Hepatocyte (in vitro differentiated cells): ENCODE results near the gene MAPKBP1. TPM values are rescaled to one million over a fixed set of nuclear protein-coding genes. Genes with fewer than 3 reads are reported as not detected.
A peak's percentile ranks its signal among the peaks of the same experiment; 100 is the strongest.

Experiments used
- DNase-seq: peaks from one replicate; pipeline ENCODE4 v3.0.0-alpha.2; 2016; ENCODE audit warnings: low spot score
- H2AFZ ChIP-seq: fragments of 200-600 bp; sonication (generic); 2 replicates; pipeline ENCODE4 v1.6.0; 2016; ENCODE audit warnings: antibody characterized with exemption, mild to moderate bottlenecking
- H3K27ac ChIP-seq: fragments of 200-600 bp; sonication (generic); 2 replicates; pipeline ENCODE4 v1.5.1; 2016; ENCODE audit warnings: mild to moderate bottlenecking
- H3K27me3 ChIP-seq: fragments of 200-600 bp; sonication (generic); 2 replicates; pipeline ENCODE4 v1.6.1; 2016
- H3K36me3 ChIP-seq: fragments of 200-600 bp; sonication (generic); replicated peaks from 2 replicates; pipeline ENCODE4 v1.5.1; 2016; ENCODE audit warnings: low read depth; ENCODE audit not compliant: insufficient read depth
- H3K4me1 ChIP-seq: fragments of 200-600 bp; sonication (generic); 2 replicates; pipeline ENCODE4 v1.5.1; 2016; ENCODE audit warnings: mild to moderate bottlenecking, moderate library complexity; ENCODE audit not compliant: insufficient read depth
- H3K4me2 ChIP-seq: fragments of 200-600 bp; sonication (generic); 2 replicates; pipeline ENCODE4 v1.6.0; 2016
- H3K4me3 ChIP-seq: fragments of 200-600 bp; sonication (generic); 2 replicates; pipeline ENCODE4 v1.5.1; 2016; ENCODE audit warnings: mild to moderate bottlenecking
- H3K79me2 ChIP-seq: fragments of 200-600 bp; sonication (generic); 2 replicates; pipeline ENCODE4 v1.6.0; 2017; ENCODE audit warnings: mild to moderate bottlenecking
- H3K9me2 ChIP-seq: fragments of 200-600 bp; sonication (generic); replicated peaks from 2 replicates; pipeline ENCODE4 v1.6.0; 2017; ENCODE audit warnings: mild to moderate bottlenecking; ENCODE audit not compliant: insufficient read depth
- H3K9me3 ChIP-seq: fragments of 200-600 bp; sonication (generic); 2 replicates; pipeline ENCODE4 v1.5.1; 2016; ENCODE audit warnings: low read depth, mild to moderate bottlenecking
- H4K20me1 ChIP-seq: fragments of 200-600 bp; sonication (generic); 2 replicates; pipeline ENCODE4 v1.6.0; 2016; ENCODE audit warnings: mild to moderate bottlenecking; ENCODE audit not compliant: insufficient read depth, poor library complexity, severe bottlenecking
- EZH2 ChIP-seq: fragments of 200-600 bp; sonication (generic); IDR thresholded peaks from 2 replicates; pipeline ENCODE4 v1.6.1; 2016; ENCODE audit warnings: antibody characterized with exemption, mild to moderate bottlenecking, borderline replicate concordance
- EZH2phosphoT487 ChIP-seq: fragments of 200-600 bp; sonication (generic); IDR thresholded peaks from one replicate; pipeline ENCODE4 v1.6.1; 2018; ENCODE audit warnings: antibody characterized with exemption, mild to moderate bottlenecking, low read depth, moderate library complexity; ENCODE audit not compliant: unreplicated experiment, severe bottlenecking
- WGBS: methylation state at CpG from one replicate; pipeline ENCODE4 v1.1.6; 2016; ENCODE audit warnings: low lambda C conversion rate; ENCODE audit errors: missing lambda C conversion rate; 5-methylcytosine and 5-hydroxymethylcytosine counted together
- polyA plus RNA-seq: library from polyadenylated mRNA; unstranded; fragments of >200 nt; fragmentation: Nextera tagmentation; extraction: Ambion mirVana; gene quantifications from 2 replicates; pipeline ENCODE4 v1.2.1, GENCODE V29; 2016
- total RNA-seq: library from RNA; depleted of rRNA; stranded (reverse); fragments of >200 nt; gene quantifications from 2 replicates; pipeline ENCODE4 v1.2.3, GENCODE V29; 2014
- TF ChIP-seq, protein P1 (sequence below): fragments of 200-600 bp; sonication (generic); IDR thresholded peaks from 2 replicates; pipeline ENCODE4 v1.5.1; 2016; ENCODE audit warnings: antibody characterized with exemption, mild to moderate bottlenecking; ENCODE audit not compliant: poor library complexity

The MAPKBP1 gene
- total and polyA plus RNA-seq, 2 experiments from 2014 or later, result 18.6 to 24.5 TPM

DNA sequence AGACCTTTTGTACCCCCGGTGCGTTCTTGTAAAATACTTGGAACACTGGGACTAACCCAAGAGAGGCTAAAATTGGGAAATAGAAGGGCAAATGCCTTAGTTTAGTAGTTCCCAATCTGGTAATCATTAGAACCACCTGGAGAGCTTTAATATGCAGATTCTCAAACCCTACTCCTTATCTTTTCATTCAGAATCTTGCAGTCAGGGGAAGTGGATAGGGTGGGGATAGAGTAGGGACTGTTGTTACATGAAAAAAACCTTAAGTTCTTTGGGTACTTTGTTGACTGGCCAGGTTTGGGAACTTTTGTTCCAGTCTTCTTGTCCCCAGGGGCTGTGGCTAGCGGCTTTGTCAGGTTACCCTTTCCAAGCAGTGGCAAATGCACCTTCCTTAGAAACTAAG is 15.9 kb downstream of the MAPKBP1 start:
- no peaks in the 10 kb centered on the region for H3K9me2 ChIP-seq
- H3K27me3 ChIP-seq, result no peaks in the 10 kb centered on the region
- H4K20me1 ChIP-seq, result no peaks in the 10 kb centered on the region
- H3K36me3 ChIP-seq, result no peaks in the 10 kb centered on the region
- DNase-seq, result no peak
- TF ChIP-seq EZH2phosphoT487 (no peak), EZH2 (no peak)
- TF ChIP-seq, protein P1, sequence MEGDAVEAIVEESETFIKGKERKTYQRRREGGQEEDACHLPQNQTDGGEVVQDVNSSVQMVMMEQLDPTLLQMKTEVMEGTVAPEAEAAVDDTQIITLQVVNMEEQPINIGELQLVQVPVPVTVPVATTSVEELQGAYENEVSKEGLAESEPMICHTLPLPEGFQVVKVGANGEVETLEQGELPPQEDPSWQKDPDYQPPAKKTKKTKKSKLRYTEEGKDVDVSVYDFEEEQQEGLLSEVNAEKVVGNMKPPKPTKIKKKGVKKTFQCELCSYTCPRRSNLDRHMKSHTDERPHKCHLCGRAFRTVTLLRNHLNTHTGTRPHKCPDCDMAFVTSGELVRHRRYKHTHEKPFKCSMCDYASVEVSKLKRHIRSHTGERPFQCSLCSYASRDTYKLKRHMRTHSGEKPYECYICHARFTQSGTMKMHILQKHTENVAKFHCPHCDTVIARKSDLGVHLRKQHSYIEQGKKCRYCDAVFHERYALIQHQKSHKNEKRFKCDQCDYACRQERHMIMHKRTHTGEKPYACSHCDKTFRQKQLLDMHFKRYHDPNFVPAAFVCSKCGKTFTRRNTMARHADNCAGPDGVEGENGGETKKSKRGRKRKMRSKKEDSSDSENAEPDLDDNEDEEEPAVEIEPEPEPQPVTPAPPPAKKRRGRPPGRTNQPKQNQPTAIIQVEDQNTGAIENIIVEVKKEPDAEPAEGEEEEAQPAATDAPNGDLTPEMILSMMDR, result no peak
- H2AFZ ChIP-seq, result no peak overlapping the region
- peaks cover 86% of the 10 kb centered on the region for H3K79me2 ChIP-seq
- H3K9me3 ChIP-seq, result no peaks in the 10 kb centered on the region
- WGBS, result 74% methylated on average over 3 of the region's 3 CpGs
- peak overlapping the region; percentile 58 for H3K4me2 ChIP-seq
- peaks cover 57% of the 10 kb centered on the region for H3K4me1 ChIP-seq
- peak overlapping the region; percentile 97 for H3K27ac ChIP-seq
- no peak overlapping the region for H3K4me3 ChIP-seq

DNA sequence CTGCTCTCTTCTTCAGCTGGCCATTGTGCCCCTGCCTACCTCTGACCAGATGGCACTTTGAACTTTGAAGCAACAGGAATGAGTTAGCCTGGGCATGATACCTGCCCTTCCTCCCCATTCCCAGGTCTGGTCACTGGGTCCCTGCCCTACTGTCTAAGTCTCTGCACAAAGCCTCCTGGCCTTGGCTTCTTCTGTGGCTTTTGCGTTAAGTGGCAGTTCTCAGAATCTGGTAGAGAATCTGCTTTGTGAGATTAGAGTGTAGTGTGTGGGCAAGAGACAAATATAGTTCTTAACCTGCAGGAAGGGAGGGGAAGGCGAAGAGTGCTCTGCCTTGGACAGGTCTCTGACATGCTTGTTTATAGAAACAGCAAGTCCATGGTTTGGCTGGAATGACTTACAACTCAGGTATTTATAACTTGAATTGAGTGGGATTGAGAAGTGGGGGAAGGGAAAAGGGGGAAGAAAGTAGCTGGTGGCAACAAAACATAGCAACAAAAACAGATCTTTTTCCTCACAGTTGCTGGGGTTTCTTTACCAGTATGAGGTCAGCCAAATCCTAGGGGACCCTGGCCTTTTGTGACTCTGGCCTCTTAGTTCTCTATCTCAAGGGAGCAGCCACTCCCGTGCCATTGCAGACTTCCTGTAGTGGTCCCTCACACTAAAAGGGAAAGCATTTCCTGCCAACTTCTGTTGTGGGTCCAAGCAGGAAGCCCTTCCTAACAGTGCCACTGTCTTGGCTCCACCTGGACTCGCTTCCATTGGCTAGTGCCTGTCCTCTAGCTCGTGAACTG is 16.7 kb downstream of the MAPKBP1 start:
- TF ChIP-seq EZH2phosphoT487 (no peak), EZH2 (no peak)
- TF ChIP-seq, protein P1, result no peak
- no peaks in the 10 kb centered on the region for H3K9me2 ChIP-seq
- no peak overlapping the region for H3K4me3 ChIP-seq
- H3K27ac ChIP-seq, result peak overlapping the region; percentile 97
- H2AFZ ChIP-seq, result no peak overlapping the region
- H3K79me2 ChIP-seq, result peaks cover 86% of the 10 kb centered on the region
- H3K4me1 ChIP-seq, result peaks cover 62% of the 10 kb centered on the region
- H4K20me1 ChIP-seq, result no peaks in the 10 kb centered on the region
- WGBS, result 63% methylated on average over 5 of the region's 5 CpGs
- H3K36me3 ChIP-seq, result no peaks in the 10 kb centered on the region
- DNase-seq, result peak; percentile 77
- no peaks in the 10 kb centered on the region for H3K27me3 ChIP-seq
- H3K9me3 ChIP-seq, result no peaks in the 10 kb centered on the region
- H3K4me2 ChIP-seq, result peak overlapping the region; percentile 58

DNA sequence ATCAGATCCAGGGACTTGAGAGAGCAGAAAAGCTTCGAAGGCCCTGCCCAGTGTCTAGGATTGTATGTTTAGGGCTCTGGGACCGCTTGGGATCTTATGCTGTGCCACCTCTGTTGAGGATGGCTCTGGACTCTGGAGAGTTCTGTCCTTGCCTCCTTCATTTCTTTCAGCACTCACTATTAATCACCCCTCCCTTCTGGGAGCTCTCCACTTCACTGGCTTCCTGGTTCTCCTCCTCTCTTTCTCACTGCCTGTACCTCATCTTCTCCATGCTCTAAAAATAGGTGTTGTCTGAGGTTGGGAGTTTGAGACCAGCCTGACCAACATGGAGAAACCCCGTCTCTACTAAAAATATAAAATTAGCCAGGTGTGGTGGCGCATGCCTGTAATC is 17.3 kb downstream of the MAPKBP1 start:
- no peak for DNase-seq
- Histone ChIP-seq H3K36me3 (no peaks in the 10 kb centered on the region), H3K4me2 (peak overlapping the region; percentile 44), H3K4me3 (no peak overlapping the region), H3K9me3 (no peaks in the 10 kb centered on the region), H3K79me2 (peaks cover 83% of the 10 kb centered on the region), H2AFZ (no peak overlapping the region), H3K4me1 (peaks cover 66% of the 10 kb centered on the region), H3K9me2 (no peaks in the 10 kb centered on the region), H3K27me3 (no peaks in the 10 kb centered on the region), H3K27ac (peak overlapping the region; percentile 97), H4K20me1 (no peaks in the 10 kb centered on the region)
- 94% methylated on average over 4 of the region's 4 CpGs for WGBS
- TF ChIP-seq EZH2phosphoT487, result no peak
- TF ChIP-seq EZH2, result no peak
- TF ChIP-seq, protein P1, result no peak
